NCI-H1930 (cell line): ENCODE measurements around the gene NINL.
"Not testable (repeated sequence)": the region's sequence is repeated elsewhere in the genome, so short reads cannot be mapped to it uniquely, and the experiment has no call there.

Source experiments
- DNase-seq, 2 experiments: peaks; one replicate each; lab custom pipeline; 2025; lab: John Stamatoyannopoulos, UW

NINL gene

DNA sequence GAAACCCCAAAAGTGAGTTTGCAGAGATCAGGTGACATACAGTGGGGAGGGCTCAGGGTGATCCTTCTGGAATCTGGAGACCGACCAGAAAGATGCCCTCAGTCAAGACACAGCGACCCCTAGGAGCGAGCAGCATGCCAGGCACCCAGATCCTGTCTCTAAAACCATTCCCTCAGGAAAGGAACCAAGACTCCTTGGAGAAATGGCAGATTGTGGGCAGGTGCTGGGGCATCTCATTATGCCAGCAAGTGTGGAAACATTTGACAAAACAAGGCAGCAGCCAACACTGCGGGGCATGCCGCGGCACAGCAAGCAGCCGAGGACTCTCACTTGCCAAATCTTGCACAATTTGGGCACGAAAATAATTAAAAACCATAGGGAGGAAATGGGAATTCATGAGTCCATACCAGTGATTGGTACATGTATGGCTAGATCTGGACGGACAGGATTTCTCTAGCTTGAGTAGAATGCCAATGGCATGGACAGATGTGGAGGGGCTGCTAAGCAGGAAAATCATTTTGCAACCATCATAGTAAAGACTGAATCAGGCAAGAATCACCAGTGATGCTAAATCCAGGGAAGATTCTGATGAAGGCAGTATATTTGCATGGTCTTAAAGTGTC, 101.0 kb downstream of the NINL start:
- DNase-seq, result no peak

DNA sequence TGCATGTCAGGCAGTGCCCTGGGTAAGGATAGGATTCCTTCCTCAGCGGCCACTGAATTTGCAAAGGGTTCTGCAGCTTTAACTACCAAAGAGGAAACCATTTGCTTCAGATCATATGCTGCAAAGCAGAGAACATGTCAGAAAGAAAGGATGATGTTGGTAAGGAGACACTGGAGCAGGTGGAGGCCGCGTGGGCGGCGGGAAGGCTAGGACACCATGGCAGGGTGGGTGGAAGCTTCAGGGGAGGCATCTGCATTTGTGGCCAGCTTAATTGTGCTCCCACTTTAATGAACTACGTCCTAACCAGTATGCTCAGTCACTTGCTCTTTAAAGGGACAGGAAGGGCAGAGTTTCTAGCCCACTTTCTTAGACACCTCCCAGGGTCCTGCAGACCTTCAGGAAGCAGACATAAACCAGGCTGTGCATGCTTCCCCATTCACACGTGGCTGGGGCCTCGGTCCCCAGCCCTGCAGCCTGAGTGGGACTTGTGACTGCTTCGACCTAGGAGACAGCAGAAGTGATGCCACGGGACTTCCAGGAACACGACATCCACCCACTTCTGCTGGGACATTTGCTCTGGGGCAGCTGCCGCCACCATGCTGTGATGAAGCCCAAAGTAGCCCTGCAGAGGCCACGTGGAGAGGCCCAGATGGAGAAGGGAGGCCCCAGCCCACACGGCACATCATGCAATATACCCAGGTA, 101.7 kb downstream of the NINL start:
- no peak for DNase-seq

DNA sequence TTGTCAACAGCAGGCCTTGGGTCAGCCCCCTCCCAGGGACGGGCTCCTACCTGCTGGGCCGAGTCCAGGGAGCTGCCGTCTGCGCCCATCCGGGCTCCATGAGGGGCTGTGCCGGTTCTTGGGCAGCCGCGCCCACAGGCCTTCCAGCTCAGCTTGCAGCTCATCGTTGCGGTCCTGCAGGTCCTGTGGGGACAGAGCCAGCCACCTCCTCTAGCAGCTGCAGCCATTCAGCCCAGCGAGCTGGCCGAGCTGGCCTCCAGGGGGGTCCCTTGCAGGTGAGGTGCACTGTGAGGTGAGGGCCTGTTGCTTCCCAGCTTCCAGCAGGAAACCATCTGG, 103.4 kb downstream of the NINL start:
- no peak for DNase-seq

DNA sequence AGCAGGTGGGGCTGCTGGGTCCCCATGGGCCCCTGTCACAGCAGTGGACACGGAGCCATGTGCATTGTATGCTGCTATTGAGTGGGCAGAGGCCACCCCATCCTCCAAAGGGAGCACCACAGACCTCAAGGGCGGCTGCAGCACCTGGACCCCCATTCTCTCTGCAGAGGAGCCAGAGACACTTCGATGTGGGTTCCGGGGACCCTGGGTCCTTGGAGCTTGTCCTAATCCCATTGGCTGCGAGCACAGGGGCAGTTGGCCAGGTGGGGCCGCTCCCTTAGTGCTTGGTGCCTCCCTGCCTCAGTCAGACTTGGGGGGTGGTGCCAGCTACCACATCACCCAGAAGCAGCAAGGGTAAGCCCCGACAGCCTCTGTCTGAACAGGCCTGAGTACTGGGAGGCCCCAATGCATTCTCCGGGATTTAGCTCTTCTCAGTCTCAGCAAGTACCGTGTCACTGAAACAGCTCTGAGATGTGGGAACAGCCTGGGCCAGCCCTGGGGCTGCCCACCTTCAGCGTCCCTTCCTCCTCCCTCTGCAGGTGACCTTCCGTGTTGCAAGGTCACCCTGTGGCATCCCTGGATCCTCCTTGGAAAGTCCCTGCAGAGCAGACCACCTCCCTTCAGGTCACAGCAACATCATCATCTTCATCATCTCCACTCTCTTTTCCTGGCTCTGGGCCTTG, 104.0 kb downstream of the NINL start:
- DNase-seq, result no peak

DNA sequence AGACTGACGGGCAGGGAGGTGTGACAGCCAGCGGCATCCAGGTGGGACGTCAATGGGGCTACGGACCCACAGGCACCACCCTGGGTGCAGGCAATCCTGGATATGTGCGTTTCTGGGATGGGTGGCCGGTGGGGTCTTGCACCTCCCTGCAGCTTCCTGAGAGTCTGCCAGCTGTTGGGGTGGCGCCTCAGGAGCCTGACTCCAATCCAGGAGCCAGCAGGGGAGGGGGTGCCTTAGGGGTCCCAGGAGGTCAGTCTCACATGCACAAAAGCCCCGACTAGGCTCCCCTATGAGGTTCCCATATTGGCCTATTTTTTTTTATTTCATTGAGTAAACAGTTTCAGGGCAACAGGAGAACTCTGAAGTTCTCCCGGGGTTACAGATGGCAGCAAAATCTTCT, 104.5 kb downstream of the NINL start:
- DNase-seq, result no peak

DNA sequence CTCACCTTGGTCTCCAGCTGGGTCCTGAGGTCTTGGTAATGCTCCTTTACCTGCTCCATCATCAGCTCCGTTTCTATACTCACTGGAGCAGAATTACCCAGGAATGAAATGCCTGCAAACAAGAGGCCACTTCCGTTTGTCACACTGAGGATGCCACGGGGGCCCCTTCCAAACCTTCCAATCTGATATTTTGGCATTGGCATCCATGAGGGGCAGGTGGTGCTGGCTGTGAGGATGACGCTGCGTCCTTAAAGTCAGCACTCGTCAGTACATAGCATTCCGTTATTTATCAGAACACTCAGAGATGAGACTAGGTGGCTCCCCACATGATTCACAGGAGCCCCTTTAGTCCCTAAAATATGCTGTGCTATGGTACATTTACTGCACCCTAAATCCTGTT, 105.2 kb downstream of the NINL start:
- DNase-seq, result no peak

DNA sequence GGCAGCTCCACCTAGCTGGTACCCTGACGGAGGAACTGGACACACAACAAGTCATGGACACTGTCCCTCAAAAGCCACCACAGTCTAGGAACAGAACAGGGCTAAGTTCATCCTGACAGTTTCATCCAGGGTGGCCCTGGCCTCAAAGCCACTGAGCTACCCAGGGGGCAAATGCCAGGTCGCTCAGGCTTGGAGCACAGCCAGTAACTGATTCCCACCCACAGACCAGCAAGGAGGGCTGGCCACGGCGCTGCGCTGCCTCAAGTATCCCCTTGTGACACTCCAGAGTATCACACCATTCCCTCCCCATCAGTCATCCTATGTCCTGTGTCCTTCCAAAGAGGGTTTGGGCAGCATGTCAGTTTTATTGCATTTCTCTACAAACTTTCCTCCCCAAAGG, 105.7 kb downstream of the NINL start:
- no peak for DNase-seq

DNA sequence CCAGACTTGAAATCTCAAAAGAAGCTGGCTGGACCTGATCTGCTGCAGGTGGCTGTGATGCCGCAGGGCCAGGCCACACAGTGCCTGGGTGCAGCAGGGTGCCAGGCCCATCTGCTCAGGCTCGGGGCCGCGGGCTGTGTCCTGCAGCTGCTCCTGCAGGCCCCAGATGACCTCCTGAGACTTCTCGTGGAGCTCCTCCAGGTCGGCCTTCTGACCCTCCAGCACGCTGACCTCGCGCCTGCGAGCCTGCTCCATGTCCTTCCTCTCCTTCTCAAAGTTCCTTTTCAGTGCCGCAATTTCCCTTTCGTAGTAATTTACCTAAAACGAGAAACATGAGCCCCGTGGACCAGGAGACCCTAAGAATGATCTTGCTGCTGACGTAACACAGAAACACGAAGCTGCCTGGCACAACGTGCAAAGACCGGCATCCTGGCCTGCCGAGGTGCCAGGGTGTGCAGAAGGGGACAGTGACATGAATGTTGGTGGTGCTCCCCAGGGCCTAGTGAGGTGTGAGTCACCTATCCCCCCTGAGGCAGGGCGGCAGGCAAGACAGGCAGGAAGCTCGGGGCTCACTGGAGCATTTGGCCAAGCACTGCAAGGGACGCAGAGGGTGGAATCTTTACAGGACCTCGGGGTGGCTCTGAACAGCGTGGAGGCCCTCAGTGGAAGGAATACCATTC, 106.3 kb downstream of the NINL start:
- no peak for DNase-seq

DNA sequence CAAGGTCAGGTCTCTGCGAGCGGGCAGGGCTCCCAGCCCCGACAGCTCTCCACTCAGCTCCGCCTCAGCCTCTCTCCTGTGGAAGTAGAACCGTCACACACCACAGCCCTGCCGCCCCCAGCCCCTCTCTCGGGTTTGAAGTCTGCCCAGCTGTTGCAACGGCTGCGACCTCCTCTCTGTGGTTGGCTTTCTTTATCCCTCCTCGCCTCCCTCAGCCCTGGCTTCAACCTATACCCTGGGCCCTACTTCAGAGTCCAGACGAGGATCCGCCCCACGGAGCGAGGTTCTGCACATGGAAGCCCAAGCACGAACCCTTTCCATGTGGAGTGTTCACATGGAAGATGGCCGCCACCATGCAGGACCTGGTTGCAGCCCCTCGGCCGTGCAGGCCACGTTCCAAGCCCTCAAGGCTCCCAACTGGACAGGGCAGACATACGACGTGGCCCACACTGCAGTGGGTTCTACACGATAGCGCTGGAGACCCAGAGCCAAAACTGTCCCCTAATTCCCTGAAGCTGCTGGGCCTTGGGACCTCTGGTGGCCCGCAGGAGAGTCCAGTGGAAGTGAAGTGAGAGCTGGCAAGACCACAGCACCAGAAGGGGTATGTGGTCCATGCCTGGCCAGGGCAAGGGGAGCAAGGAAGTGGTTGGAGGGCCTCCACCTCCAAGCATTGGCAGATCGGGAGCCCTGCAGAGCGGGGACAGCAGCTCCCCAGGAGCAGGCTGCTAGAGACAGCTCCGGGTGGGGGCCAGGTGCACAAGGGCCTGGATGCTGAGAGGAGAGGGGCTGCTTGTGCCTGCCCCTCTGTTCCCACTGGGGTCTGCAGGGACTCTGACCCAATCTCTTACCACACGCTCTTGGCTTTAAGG, 108.1 kb downstream of the NINL start:
- no peak for DNase-seq

DNA sequence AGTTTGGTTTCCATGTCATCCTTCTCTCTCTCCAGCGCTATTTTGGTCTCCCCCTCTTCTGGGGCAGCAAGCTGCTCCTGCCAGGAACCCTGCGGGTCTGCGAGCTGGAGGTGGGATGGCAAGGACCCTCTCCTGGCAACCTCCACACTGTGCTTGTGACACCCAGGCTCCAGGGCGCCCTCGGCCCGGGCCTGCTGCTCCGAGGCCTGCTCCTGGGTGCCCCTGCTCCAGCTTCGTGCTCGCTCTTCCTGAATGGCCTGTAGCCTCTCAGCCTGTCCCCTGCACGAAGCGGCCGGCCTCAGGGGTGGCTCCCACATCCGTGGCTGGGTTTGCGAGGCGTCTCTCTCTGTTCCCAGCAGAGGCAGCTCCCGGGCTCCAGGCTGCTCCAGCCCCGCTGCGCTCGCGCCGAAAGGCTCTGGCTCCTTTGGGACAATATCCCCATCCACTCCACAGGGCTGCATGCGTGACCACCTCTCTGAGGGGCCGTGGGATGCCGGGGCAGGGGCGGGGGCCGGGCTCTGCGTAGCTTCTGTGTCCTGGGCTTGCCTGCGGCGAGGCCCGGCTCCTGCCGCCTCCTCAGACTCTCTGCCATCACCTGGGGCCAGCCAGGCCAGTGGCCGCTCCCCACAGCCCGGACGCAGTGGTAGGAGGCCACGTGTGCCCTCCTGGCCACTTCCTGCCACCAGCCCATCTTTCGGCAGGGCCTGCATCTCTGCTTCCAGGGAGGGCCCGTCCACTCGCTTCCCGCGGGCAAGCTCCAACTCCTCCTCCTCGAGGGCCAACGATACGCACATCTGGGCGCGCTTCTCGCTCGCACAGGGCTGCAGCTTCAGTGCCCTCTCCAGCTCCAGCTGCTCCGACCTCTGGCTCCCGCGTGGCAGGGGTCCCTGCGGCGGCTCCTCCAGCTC, 109.0 kb downstream of the NINL start:
- DNase-seq, result no peak

DNA sequence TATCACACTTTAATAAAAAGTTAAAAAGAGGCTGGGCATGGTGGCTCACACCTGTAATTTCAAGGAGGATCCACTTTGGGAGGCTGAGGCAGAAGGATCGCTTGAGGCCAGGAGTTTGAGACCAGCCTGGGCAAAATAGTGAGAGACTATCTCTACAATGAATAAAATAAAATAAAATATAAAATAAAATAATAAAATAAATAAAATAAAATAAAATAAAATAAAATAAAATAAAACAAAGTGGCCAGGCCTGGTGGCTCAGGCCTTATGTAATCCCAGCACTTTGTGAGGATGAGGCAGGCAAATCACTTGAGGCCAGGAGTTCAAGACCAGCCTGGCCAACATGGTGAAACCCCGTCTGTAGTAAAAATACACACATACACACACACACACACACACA, 112.0 kb downstream of the NINL start:
- not testable (repeated sequence) for DNase-seq

DNA sequence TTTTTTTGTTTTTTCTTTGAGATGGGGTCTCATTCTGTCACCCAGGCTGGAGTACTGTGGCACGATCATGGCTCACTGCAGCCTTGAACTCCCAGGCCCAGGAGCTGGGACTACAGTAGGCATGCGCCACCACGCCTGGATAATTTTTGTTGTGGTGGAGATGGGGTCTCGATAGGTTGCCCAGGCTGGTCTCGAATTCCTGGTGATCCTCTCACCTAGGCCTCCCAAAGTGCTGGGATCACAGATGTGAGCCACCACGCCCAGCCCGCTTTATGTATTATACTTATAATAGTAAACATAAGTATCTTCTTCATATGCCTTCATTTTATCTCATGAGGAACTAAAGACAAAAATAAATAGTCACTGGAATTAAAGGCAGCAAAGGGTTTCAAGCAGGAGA, 114.3 kb downstream of the NINL start:
- DNase-seq, result no peak

DNA sequence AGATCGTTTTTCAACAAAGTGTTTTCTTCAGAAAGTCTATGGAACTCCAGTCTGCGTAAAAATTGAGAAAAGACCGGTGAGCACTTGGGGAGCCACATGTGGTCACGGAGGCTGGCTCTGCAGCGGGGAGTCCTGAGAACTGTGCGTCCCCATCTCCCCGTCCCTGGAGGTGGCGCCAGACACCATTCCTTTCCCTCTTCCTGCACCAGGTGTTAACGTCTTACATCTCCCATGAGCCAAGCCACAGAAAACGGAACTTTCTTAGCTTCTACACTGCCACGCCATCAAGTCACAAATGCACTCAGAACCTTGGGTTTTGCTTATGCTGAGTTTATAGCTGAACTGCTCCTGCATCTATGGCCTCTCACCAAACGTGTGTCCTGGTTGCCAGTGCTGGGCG, 115.3 kb downstream of the NINL start:
- DNase-seq, result peak in 1 of 2 experiments; percentile 5

DNA sequence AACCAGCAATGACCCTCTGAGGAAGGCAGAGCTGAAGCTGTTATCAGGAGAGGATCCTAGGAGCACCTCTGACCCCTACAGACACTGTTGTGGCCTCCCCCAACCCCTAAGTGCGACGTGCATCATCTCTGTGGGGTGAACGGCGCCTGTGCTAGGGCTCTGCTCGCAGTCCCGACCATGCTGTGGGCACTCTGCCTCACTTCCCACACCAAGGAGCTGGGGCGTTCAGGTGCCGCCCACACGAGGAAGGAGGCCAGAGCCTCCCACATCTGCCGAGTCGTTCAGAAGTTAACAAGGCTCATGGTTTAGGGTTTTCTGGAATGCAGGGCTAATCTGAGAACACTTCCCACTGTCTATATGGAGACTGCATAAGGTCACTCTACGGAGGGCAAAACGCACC, 115.8 kb downstream of the NINL start:
- DNase-seq, result no peak

DNA sequence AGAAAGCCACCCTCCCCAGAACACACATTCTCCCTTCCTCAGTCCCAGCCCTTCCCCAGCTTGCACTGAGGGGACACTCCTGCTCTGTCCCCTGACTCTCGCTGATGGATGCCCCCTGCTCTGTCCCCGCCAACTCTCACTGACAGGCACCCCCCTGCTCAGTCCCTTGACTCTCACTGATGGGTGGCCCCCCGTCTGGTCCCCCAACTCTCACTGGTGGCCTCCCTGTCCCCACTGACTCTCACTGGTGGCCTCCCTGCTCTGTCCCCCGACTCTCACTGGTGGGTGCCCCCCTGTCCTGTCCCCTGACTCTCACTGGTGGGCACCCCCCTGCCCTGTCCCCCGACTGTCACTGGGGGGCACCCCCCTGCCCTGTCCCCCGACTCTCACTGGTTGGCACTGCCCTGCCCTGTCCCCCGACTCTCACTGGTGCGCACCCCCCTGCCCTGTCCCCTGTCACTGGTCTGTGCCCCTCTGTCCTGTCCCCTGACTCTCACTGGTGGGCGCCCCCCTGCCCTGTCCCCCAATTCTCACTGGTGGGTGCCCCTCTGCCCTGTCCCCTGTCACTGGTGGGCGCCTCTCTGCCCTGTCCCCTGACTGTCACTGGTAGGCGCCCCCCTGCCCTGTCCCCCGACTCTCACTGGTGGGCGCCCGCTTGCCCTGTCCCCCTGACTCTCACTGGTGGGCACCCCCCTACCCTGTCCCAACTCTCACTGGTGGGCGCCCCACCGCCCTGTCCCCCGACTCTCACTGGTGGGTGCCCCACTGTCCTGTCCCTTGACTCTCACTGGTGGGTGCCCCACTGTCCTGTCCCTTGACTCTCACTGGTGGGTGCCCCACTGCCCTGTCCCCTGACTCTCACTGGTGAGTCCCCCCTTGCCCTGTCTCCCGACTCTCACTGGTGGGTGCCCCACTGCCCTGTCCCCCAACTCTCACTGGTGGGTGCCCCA, 116.9 kb downstream of the NINL start:
- no peak for DNase-seq

DNA sequence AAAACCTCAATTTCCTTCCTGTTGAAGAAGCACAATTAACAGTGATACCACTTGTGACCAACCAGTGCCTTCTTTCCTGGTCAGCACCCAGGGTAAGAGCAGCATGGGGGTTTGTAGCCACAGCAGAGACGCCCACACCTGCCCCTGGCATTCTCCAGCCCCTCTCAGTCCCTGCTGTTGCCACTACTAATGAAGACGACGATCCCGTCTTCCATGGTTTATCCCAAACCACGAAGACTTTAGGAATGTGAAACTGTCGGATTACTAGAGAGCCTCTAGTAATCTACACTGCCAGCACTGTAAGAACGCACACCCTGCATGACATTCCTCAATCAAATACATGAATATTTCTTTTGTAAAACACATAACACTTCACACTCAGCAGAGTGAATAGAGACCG, 117.9 kb downstream of the NINL start:
- DNase-seq, result no peak

DNA sequence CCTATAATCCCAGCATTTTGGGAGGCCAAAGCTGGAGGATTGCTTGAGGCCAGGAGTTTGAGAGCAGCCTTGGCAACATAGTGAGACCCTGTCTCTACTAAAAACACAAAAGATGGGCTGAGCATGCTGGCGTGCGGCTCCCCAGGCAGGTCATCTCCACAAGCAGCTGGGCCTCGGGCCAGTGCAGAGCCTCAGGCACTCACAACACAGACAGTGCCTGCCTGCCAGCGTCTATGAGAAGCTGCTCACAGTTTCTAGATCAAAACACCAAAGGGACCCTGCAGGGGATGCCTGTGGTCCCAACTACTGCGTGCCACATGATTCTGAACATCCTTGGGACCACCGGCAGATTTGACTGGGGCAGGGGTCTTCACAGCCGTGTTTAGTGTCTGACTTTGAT, 118.5 kb downstream of the NINL start:
- DNase-seq, result no peak

DNA sequence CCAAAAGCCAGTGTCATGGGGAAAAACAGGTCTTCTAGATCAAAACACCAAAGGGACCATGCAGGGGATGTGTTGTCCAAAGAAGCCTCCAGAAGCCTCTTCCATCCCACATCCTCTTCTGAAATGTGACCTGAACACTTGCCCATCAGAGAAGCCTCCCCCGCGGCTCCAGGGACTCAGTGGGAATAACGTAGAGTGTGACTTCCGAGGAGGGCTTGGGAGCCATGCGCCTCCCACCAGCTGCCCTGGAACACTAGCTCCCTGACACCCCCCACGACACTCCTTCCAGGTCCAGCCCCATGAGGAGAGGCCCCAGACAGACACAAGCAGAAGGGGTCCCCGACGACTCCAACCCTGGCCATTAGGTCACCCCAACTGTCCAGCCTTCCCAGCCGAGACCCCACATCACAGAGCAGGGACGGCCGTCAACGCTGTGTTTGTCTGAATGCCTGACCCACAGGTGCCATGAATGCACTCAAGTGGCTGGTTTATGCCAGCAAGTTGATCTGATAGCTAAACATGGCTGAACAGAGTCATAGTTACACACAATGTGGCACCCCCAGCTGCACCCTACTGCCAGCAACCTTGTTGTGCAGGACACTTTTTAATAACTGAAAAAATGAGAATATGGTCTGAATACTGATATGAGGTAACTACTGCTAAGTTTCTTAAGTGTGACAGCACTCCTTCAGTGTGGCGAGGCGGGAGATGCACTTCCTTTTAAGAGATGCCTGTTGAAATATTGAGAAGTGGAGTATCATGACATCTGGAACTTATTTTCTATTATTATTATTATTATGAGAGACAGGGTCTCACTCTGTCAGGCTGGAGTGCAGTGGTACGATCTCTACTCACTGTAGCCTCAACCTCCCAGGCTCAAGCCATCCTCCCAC, 119.8 kb downstream of the NINL start:
- no peak for DNase-seq
